ENCODE data around the gene OR2D2.

DNA sequence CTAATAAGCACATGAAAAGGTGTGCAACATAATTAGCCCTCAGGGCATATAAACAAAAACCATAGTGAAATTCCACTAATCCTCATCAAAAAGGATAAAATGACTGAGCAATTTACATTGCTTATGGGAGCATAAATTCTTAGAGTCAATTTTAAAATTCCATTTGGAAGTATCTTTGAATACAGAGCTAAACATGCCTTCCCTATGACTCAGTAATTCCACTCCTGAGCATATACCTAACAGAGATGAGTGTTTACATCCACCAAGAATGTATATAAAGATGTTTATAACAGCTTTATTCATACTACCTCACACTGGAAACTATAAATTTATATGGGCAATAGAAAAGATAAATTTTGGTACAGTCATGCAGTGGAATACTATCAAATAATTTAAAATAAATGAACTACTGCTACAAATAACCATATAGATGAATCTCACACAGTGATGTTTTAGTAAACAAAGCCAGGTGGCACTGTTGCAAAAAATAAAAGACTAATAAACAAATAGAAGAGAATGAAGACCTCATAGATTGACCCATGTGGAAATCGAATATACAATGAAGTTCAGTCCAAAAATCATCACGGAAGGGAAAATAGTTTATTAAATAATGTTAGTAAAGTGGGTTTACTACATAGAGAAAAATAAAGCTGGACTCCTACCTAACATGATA is 8.2 kb upstream of the OR2D2 start:
- no peak for TF ChIP-seq CTCF (IDR thresholded peaks at IDR 0.05)
- TF ChIP-seq POLR2A (IDR thresholded peaks at IDR 0.05), result no peak

Measured in esophagus squamous epithelium (tissue), 4 donors.